Measurements from ENCODE around the gene HOGA1. TPM values are rescaled to one million over a fixed set of nuclear protein-coding genes. Genes with fewer than 3 reads are reported as not detected.

The HOGA1 gene
- total RNA-seq, 2 experiments from 2014 or later: not detected

- no peak for DNase-seq
- H3K4me1 Mint-ChIP-seq: peaks cover 15% of the 10 kb centered on the region
- no peaks in the 10 kb centered on the region for H3K36me3 Mint-ChIP-seq (ENCODE audit: low read depth)
- CTCF ChIA-PET: no interaction called here
- POLR2A ChIA-PET: no interaction called here
- no peak overlapping the region for H3K27ac Mint-ChIP-seq
- no peak overlapping the region for H3K4me3 Mint-ChIP-seq
- peaks cover 4% of the 10 kb centered on the region for H3K9me3 Mint-ChIP-seq
- H3K27me3 Mint-ChIP-seq: no peaks in the 10 kb centered on the region
Measured at GRCh38 chr10:97563337-97563736, 20.9 kb upstream of the HOGA1 start.

- CTCF ChIA-PET: no interaction called here
- peaks cover 15% of the 10 kb centered on the region for H3K4me1 Mint-ChIP-seq
- no peaks in the 10 kb centered on the region for H3K27me3 Mint-ChIP-seq
- POLR2A ChIA-PET: no interaction called here
- no peak overlapping the region for H3K4me3 Mint-ChIP-seq
- H3K36me3 Mint-ChIP-seq (ENCODE audit: low read depth): no peaks in the 10 kb centered on the region
- DNase-seq: no peak
- H3K9me3 Mint-ChIP-seq: peaks cover 4% of the 10 kb centered on the region
- no peak overlapping the region for H3K27ac Mint-ChIP-seq
Measured at GRCh38 chr10:97564776-97565175, 19.4 kb upstream of the HOGA1 start.

GRCh38 chr10:97566336-97566996 lies 17.7 kb upstream of the HOGA1 start:
- H3K4me1 Mint-ChIP-seq: peaks cover 5% of the 10 kb centered on the region
- no peak overlapping the region for H3K4me3 Mint-ChIP-seq
- no peaks in the 10 kb centered on the region for H3K27me3 Mint-ChIP-seq
- no peak for DNase-seq
- no peaks in the 10 kb centered on the region for H3K36me3 Mint-ChIP-seq (ENCODE audit: low read depth)
- H3K9me3 Mint-ChIP-seq: peaks cover 4% of the 10 kb centered on the region
- no peak overlapping the region for H3K27ac Mint-ChIP-seq
- ChIA-PET POLR2A (no interaction called here), CTCF (no interaction called here)

- H3K27ac Mint-ChIP-seq: no peak overlapping the region
- ChIA-PET CTCF (no interaction called here), POLR2A (no interaction called here)
- H3K9me3 Mint-ChIP-seq: no peaks in the 10 kb centered on the region
- no peaks in the 10 kb centered on the region for H3K27me3 Mint-ChIP-seq
- no peaks in the 10 kb centered on the region for H3K36me3 Mint-ChIP-seq (ENCODE audit: low read depth)
- no peak for DNase-seq
- no peak overlapping the region for H3K4me3 Mint-ChIP-seq
- H3K4me1 Mint-ChIP-seq: peaks cover 2% of the 10 kb centered on the region
Measured at GRCh38 chr10:97567891-97568290, 16.3 kb upstream of the HOGA1 start.

GRCh38 chr10:97570146-97570788 lies 13.9 kb upstream of the HOGA1 start:
- Mint-ChIP-seq H3K4me1 (peaks cover 2% of the 10 kb centered on the region), H3K4me3 (no peak overlapping the region), H3K9me3 (no peaks in the 10 kb centered on the region), H3K27me3 (no peaks in the 10 kb centered on the region), H3K27ac (no peak overlapping the region), H3K36me3 (ENCODE audit: low read depth) (no peaks in the 10 kb centered on the region)
- no peak for DNase-seq
- ChIA-PET CTCF (interaction anchor here (2.8 to 4.1 kb wide), 2 partner anchors 11 to 17 kb away, joined by 15 to 19 read pairs; no protein-coding TSS in a partner anchor), POLR2A (no interaction called here)

- no peaks in the 10 kb centered on the region for H3K36me3 Mint-ChIP-seq (ENCODE audit: low read depth)
- no peaks in the 10 kb centered on the region for H3K27me3 Mint-ChIP-seq
- ChIA-PET CTCF (interaction anchor here (0.9 to 4.1 kb wide), 14 partner anchors 10 to 498 kb away, joined by 3 to 19 read pairs (median 5); partner anchors contain the start of genes AVPI1, C10orf62 and HOGA1), POLR2A (no interaction called here)
- H3K9me3 Mint-ChIP-seq: no peaks in the 10 kb centered on the region
- no peak overlapping the region for H3K4me3 Mint-ChIP-seq
- no peak overlapping the region for H3K27ac Mint-ChIP-seq
- peaks cover 2% of the 10 kb centered on the region for H3K4me1 Mint-ChIP-seq
- no peak for DNase-seq
Measured at GRCh38 chr10:97570789-97571471, 13.3 kb upstream of the HOGA1 start.

- no peak for DNase-seq
- Mint-ChIP-seq H3K4me3 (no peak overlapping the region), H3K4me1 (no peaks in the 10 kb centered on the region), H3K27me3 (no peaks in the 10 kb centered on the region), H3K27ac (no peak overlapping the region), H3K36me3 (ENCODE audit: low read depth) (no peaks in the 10 kb centered on the region), H3K9me3 (no peaks in the 10 kb centered on the region)
- ChIA-PET CTCF (interaction anchor here (0.6 to 4.1 kb wide), 25 partner anchors 10 to 499 kb away, joined by 3 to 19 read pairs (median 4); partner anchors contain the start of genes AVPI1, C10orf62 and HOGA1), POLR2A (interaction anchor here (0.6 to 1.4 kb wide), 2 partner anchors 13 to 171 kb away, joined by 3 read pairs; partner anchors contain the start of gene HOGA1)
Measured at GRCh38 chr10:97571622-97572021, 12.6 kb upstream of the HOGA1 start.

- Mint-ChIP-seq H3K4me3 (no peak within 1 kb of the TSS), H3K4me1 (no peaks in the 10 kb centered on the region), H3K9me3 (no peaks in the 10 kb centered on the region), H3K36me3 (ENCODE audit: low read depth) (no peaks in the 10 kb centered on the region), H3K27ac (no peak within 1 kb of the TSS), H3K27me3 (no peaks in the 10 kb centered on the region)
- CTCF ChIA-PET: interaction anchor here (0.6 to 4.1 kb wide), 25 partner anchors 9 to 499 kb away, joined by 3 to 19 read pairs (median 4); partner anchors contain the start of genes AVPI1, C10orf62 and HOGA1
- POLR2A ChIA-PET: interaction anchor here (0.6 to 1.4 kb wide), 3 partner anchors 12 to 171 kb away, joined by 3 read pairs; partner anchors contain the start of gene HOGA1
- peak; percentile 65 for DNase-seq
Measured at GRCh38 chr10:97572214-97572989, 11.8 kb upstream of the HOGA1 start, which contains the start of gene ANKRD2. TSS of gene ANKRD2 (plus strand) at chr10:97572779. CDS start at chr10:97572789, 10 bp downstream.

- Mint-ChIP-seq H3K4me1 (no peaks in the 10 kb centered on the region), H3K27me3 (no peaks in the 10 kb centered on the region), H3K36me3 (ENCODE audit: low read depth) (no peaks in the 10 kb centered on the region), H3K4me3 (no peak overlapping the region), H3K27ac (no peak overlapping the region), H3K9me3 (no peaks in the 10 kb centered on the region)
- POLR2A ChIA-PET: no interaction called here
- CTCF ChIA-PET: interaction anchor here (1.3 to 4.1 kb wide), 7 partner anchors 8 to 105 kb away, joined by 3 to 19 read pairs (median 4); no protein-coding TSS in a partner anchor
- no peak for DNase-seq
Measured at GRCh38 chr10:97573021-97573420, 11.2 kb upstream of the HOGA1 start.

GRCh38 chr10:97573672-97574071 lies 10.5 kb upstream of the HOGA1 start:
- no peaks in the 10 kb centered on the region for H3K36me3 Mint-ChIP-seq (ENCODE audit: low read depth)
- POLR2A ChIA-PET: no interaction called here

GRCh38 chr10:97574374-97575126 lies 9.6 kb upstream of the HOGA1 start:
- H3K4me3 Mint-ChIP-seq: no peak overlapping the region
- CTCF ChIA-PET: no interaction called here

More at GRCh38 chr10:97573672-97574071, 10.5 kb upstream of the HOGA1 start:
- H3K27ac Mint-ChIP-seq: no peak overlapping the region
- H3K9me3 Mint-ChIP-seq: no peaks in the 10 kb centered on the region
- H3K4me3 Mint-ChIP-seq: no peak overlapping the region
- H3K4me1 Mint-ChIP-seq: no peaks in the 10 kb centered on the region
- CTCF ChIA-PET: no interaction called here
- DNase-seq: no peak
- no peaks in the 10 kb centered on the region for H3K27me3 Mint-ChIP-seq

GRCh38 chr10:97575127-97575668 lies 9.0 kb upstream of the HOGA1 start:
- no peak overlapping the region for H3K4me3 Mint-ChIP-seq
- H3K36me3 Mint-ChIP-seq (ENCODE audit: low read depth): no peaks in the 10 kb centered on the region
- DNase-seq: no peak
- no peaks in the 10 kb centered on the region for H3K27me3 Mint-ChIP-seq
- no peaks in the 10 kb centered on the region for H3K4me1 Mint-ChIP-seq
- ChIA-PET CTCF (interaction anchor here (1.5 kb wide), 1 partner anchor 9 kb away, joined by 3 read pairs; the partner anchor contains the start of gene HOGA1), POLR2A (interaction anchor here (1.1 kb wide), 1 partner anchor 9 kb away, joined by 3 read pairs; the partner anchor contains the start of gene HOGA1)
- no peak overlapping the region for H3K27ac Mint-ChIP-seq
- no peaks in the 10 kb centered on the region for H3K9me3 Mint-ChIP-seq

More at GRCh38 chr10:97574374-97575126, 9.6 kb upstream of the HOGA1 start:
- Mint-ChIP-seq H3K36me3 (ENCODE audit: low read depth) (no peaks in the 10 kb centered on the region), H3K4me1 (no peaks in the 10 kb centered on the region), H3K27ac (no peak overlapping the region), H3K27me3 (no peaks in the 10 kb centered on the region), H3K9me3 (no peaks in the 10 kb centered on the region)
- POLR2A ChIA-PET: no interaction called here
- DNase-seq: no peak
